DMS114 treated with DMSO at 0.1 percent for 48 hours (cell line): ENCODE measurements around the gene DFFB.

Source experiments
- DNase-seq: peaks from one replicate; lab custom pipeline; 2025; ENCODE audit not compliant: unreplicated experiment; lab: John Stamatoyannopoulos, UW

Gene DFFB

GRCh38 chr1:3828391-3828790 lies 28.9 kb upstream of the DFFB start:
- no peak for DNase-seq

GRCh38 chr1:3831689-3832088 lies 25.6 kb upstream of the DFFB start:
- DNase-seq = no peak

- no peak for DNase-seq
Observed at GRCh38 chr1:3834701-3835100, 22.6 kb upstream of the DFFB start.

GRCh38 chr1:3836421-3836820 lies 20.9 kb upstream of the DFFB start:
- no peak for DNase-seq

GRCh38 chr1:3837200-3837599 lies 20.1 kb upstream of the DFFB start:
- DNase-seq = no peak

GRCh38 chr1:3837685-3838084 lies 19.6 kb upstream of the DFFB start:
- DNase-seq = no peak

GRCh38 chr1:3838788-3839187 lies 18.5 kb upstream of the DFFB start:
- no peak for DNase-seq

GRCh38 chr1:3841491-3841890 lies 15.8 kb upstream of the DFFB start:
- no peak for DNase-seq

- no peak for DNase-seq
Observed at GRCh38 chr1:3842912-3843311, 14.4 kb upstream of the DFFB start.

- no peak for DNase-seq
Observed at GRCh38 chr1:3846541-3846940, 10.7 kb upstream of the DFFB start.

- DNase-seq = no peak
Observed at GRCh38 chr1:3847081-3847480, 10.2 kb upstream of the DFFB start.

- DNase-seq = no peak
Observed at GRCh38 chr1:3850857-3851256, 6.4 kb upstream of the DFFB start.

- DNase-seq = no peak
Observed at GRCh38 chr1:3851292-3851691, 6.0 kb upstream of the DFFB start.

- DNase-seq = no peak
Observed at GRCh38 chr1:3852091-3852490, 5.2 kb upstream of the DFFB start.

- DNase-seq = no peak
Observed at GRCh38 chr1:3852711-3853485, 4.4 kb upstream of the DFFB start.

GRCh38 chr1:3857791-3858129 lies 484 bp downstream of the DFFB start:
- no peak for DNase-seq

- DNase-seq = no peak
Observed at GRCh38 chr1:3858231-3858981, 1.1 kb downstream of the DFFB start.

GRCh38 chr1:3863231-3863935 lies 6.1 kb downstream of the DFFB start:
- DNase-seq = no peak

GRCh38 chr1:3864884-3865283 lies 7.6 kb downstream of the DFFB start:
- DNase-seq = no peak

- DNase-seq = no peak
Observed at GRCh38 chr1:3865606-3866160, 8.4 kb downstream of the DFFB start.

GRCh38 chr1:3868464-3869006 lies 11.3 kb downstream of the DFFB start:
- DNase-seq = no peak
